ENCODE results near the gene RALY. TPM values are rescaled to one million over a fixed set of nuclear protein-coding genes. Genes with fewer than 3 reads are reported as not detected.
A peak's percentile ranks its signal among the peaks of the same experiment; 100 is the strongest.

RALY gene
- total RNA-seq, 1 donor: 42.3 TPM

DNA sequence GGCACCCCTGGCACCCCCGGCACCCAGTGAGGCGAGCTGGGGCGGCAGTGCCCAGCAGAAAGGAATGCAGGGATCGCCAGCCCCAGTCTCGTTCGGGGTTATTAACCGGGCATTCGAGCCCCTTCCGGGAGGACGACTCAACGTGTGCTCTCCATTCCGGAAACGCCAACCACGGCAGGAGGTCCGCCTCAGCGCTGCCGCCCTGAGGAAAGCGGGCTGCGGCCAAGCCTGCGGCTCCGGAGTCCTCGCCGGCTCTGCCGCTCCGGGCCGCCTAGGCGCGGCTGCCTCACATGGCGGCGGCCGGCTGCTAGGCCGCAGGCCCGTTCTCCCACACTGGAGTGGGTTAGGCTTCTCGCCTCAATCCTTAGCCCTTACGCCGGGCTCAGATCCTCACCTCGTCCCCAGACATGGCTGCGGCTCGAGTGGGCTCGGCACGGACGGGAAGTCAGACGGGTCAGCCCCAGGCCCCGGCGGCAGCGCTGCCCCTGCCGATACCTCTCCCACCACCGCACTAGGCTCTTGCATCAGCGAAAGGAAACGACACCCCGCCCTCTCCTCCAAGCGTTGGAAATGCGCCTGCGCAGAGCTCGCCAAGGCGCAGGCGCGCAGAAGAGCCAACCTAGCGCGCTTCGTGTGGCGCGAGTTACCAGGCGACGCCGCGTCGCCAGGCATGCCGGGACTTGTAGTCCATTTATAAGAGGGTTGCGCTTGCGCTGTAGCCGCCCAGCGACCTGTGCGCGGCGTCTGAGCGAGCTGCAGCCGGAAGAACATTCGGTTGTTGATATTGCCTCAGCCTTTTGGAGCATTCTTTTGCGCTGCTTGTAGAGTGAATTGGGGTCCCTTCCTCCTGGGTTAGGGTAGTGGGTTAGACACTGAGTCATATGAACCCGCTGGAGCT is 118.2 kb downstream of the RALY start, which contains the start of gene EIF2S2:
EIF2S2 (minus strand) TSS at position 542 of the 898 bp plus-strand sequence; CDS start at position 409, 133 bp downstream.
- DNase-seq (ENCODE audit: low read depth): peak; percentile 99
- peak within 1 kb of the TSS; percentile 99 for H3K4me3 ChIP-seq (ENCODE audit: low read depth, low read length)
- TF ChIP-seq, protein P1, sequence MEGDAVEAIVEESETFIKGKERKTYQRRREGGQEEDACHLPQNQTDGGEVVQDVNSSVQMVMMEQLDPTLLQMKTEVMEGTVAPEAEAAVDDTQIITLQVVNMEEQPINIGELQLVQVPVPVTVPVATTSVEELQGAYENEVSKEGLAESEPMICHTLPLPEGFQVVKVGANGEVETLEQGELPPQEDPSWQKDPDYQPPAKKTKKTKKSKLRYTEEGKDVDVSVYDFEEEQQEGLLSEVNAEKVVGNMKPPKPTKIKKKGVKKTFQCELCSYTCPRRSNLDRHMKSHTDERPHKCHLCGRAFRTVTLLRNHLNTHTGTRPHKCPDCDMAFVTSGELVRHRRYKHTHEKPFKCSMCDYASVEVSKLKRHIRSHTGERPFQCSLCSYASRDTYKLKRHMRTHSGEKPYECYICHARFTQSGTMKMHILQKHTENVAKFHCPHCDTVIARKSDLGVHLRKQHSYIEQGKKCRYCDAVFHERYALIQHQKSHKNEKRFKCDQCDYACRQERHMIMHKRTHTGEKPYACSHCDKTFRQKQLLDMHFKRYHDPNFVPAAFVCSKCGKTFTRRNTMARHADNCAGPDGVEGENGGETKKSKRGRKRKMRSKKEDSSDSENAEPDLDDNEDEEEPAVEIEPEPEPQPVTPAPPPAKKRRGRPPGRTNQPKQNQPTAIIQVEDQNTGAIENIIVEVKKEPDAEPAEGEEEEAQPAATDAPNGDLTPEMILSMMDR (IDR thresholded peaks at IDR 0.05; ENCODE audit: insufficient read depth, low read depth, low read length): no peak

DNA sequence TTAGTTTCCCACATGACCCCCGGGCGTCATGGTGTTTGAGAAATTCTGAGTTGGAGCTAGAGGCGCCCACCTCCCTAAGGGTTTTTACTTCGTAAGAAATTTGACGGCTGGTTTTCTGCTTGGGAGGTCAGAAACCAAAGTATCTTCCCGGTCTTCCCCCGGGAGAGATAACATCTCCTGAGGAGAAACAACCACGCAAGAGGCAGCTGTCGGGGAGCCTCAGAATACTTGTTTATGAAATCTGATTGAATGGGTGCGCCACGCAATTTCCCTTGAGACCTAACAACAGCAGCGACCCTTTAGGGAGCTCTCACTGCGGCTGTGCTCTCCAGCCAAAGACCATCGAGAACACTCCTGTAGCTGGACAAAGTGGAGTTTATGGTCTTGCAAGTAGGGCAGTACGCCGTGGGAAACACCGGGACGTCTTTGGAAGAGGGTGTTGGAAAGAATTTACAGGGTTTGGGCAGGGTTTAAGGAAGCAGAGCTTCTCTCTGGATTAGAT is 118.9 kb downstream of the RALY start:
- TF ChIP-seq, protein P1 (IDR thresholded peaks at IDR 0.05; ENCODE audit: insufficient read depth, low read depth, low read length): no peak
- peak; percentile 85 for DNase-seq (ENCODE audit: low read depth)
- H3K4me3 ChIP-seq (ENCODE audit: low read depth, low read length): peak overlapping the region; percentile 99

DNA sequence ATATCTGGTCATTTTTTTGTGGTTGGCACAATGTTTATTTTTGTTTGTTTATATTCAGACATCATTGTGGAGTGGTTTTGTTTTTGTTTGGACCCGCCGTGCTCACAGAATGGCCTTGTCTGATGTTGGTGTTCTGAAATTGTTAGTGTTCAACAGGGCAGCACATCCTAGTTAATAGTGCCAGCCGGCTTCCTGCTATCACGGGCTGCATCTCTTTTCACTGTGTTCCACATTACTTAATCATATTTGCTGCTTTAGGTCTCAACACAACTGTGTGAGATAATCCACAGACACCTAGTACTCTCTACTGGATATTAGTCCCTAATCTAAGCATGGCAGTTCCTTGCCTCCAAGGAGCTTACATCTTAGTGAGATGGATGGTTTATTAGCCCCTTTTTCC is 121.1 kb downstream of the RALY start:
- H3K4me3 ChIP-seq (ENCODE audit: low read depth, low read length): no peak overlapping the region
- TF ChIP-seq, protein P1 (IDR thresholded peaks at IDR 0.05; ENCODE audit: insufficient read depth, low read depth, low read length): no peak
- DNase-seq (ENCODE audit: low read depth): no peak

DNA sequence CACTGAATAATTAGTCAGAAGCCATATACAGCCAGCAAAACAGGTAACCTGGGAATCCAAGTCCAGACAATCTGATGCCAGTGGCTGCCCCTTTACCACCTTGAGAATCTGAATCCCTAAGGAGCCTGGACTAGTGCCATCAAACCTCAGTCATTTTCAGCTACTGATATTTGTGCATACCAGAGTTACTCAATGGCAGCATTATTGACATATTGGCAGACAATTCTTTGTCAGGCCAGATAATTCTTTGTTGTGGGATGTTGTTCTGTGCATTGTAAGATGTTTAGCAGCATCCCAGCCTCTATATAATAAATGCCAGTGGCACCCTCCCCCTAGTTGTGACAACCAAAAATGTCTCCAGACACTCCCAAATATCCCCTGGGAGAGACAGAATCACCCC is 121.5 kb downstream of the RALY start:
- no peak for DNase-seq (ENCODE audit: low read depth)
- TF ChIP-seq, protein P1 (IDR thresholded peaks at IDR 0.05; ENCODE audit: insufficient read depth, low read depth, low read length): no peak
- no peak overlapping the region for H3K4me3 ChIP-seq (ENCODE audit: low read depth, low read length)

DNA sequence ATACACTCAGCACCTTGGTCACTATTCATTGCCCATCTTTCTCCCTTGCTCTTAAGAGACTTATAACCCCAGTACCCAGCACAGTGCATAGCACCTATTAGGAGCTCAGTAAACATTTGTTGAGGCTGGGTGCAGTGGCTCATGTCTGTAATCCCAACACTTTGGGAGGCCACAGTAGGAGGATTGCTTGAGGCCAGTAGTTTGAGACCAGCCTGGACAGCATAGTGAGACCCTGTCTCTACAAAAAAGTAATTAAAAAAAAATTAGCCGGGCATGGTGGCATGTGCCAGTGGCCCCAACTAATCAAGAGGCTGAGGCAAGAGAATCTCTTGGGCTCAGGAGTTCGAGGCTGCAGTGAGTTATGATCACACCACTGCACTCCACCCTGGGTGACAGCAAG is 126.5 kb downstream of the RALY start:
- H3K4me3 ChIP-seq (ENCODE audit: low read depth, low read length): no peak overlapping the region
- TF ChIP-seq, protein P1 (IDR thresholded peaks at IDR 0.05; ENCODE audit: insufficient read depth, low read depth, low read length): no peak

DNA sequence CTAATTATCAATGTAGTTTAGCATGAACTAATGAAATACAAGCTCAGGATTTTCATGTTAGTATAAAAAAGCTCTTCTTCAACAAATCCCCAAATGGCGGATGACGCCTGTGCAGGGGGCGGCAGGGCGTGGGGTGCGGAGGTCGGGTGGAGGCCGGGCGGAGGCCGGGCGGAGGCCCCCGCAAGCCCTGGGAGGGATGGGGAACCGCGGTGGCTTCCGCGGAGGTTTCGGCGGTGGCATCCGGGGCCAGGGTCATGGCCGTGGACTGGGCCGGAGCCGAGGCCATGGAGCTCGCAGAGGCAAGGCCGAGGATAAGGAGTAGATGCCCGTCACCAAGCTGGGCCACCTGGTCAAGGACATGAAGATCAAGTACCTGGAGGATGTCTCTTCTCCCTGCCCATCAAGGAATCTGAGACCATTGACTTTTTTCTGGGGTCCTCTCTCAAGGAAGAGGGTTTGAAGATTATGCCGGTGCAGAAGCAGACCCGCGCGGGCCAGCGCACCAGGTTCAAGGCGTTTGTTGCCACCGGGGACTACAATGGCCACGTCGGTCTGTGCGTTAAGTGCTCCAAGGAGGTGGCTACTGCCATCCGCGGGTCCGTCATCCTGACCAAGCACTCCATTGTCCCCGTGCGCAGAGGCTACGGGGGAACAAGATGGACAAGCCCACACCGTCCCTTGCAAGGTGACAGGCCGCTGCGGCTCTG is 128.7 kb downstream of the RALY start:
- TF ChIP-seq, protein P1 (IDR thresholded peaks at IDR 0.05; ENCODE audit: insufficient read depth, low read depth, low read length): no peak
- DNase-seq (ENCODE audit: low read depth): no peak
- H3K4me3 ChIP-seq (ENCODE audit: low read depth, low read length): no peak overlapping the region

More for the DNA sequence above, 126.5 kb downstream of the RALY start:
- DNase-seq (ENCODE audit: low read depth): no peak
